GF-D8 (cell line): ENCODE data around the gene PLEK2.
A peak's percentile ranks its signal among the peaks of the same experiment; 100 is the strongest.
"Not testable (repeated sequence)": the region's sequence is repeated elsewhere in the genome, so short reads cannot be mapped to it uniquely, and the experiment has no call there.

Experiments used
- DNase-seq: peaks from one replicate; lab custom pipeline; 2025; lab: John Stamatoyannopoulos, UW

PLEK2 gene

GRCh38 chr14:67428501-67429031 lies 16.6 kb upstream of the PLEK2 start:
- DNase-seq: no peak

GRCh38 chr14:67426983-67427606 lies 15.1 kb upstream of the PLEK2 start:
- DNase-seq: peak; percentile 0

DNA sequence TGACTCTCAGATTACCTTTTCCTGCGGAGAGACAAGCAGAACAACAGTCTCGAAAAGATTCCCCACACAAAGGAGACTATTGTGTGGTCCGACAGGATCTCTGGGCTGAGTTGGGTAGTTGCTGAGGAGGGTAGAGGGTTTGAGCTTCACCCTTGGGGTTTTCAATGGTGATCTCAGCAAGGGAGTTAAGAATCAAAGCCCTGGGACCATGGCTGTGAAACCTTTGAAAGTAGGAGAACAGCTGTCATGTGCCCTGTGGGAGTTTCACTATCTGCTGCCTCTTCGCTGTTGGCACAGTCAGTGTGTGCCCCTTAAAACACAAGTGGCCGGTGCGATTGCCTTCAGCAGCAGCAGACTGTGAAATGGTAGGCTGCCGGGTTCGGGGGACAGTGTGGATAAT lies 14.2 kb upstream of the PLEK2 start:
- DNase-seq: no peak

GRCh38 chr14:67425608-67426007 lies 13.6 kb upstream of the PLEK2 start:
- DNase-seq: no peak

DNA sequence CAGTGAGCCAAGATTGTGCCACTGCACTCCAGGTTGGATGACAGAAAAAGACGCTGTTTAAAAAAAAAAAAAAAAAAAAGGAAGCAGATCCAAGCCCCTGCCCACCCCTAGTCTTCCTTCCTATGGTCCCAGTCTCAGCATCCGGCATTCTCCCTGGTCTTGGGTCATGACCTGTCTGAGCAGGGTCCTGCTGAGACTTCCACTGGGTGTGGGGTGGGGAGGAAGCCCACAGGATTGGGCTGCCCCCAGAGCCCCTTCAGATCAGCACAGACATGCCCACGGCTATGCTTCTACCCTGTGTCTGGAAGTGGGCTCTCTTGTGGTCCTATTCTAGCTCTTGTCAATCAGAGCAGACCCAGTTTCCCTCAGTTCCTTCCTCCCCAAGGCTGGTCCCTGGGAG lies 12.6 kb upstream of the PLEK2 start:
- no peak for DNase-seq

- peak; percentile 31 for DNase-seq
Measured at GRCh38 chr14:67423424-67423823, 11.5 kb upstream of the PLEK2 start.

- no peak for DNase-seq
Measured at GRCh38 chr14:67421356-67422224, 9.6 kb upstream of the PLEK2 start.

DNA sequence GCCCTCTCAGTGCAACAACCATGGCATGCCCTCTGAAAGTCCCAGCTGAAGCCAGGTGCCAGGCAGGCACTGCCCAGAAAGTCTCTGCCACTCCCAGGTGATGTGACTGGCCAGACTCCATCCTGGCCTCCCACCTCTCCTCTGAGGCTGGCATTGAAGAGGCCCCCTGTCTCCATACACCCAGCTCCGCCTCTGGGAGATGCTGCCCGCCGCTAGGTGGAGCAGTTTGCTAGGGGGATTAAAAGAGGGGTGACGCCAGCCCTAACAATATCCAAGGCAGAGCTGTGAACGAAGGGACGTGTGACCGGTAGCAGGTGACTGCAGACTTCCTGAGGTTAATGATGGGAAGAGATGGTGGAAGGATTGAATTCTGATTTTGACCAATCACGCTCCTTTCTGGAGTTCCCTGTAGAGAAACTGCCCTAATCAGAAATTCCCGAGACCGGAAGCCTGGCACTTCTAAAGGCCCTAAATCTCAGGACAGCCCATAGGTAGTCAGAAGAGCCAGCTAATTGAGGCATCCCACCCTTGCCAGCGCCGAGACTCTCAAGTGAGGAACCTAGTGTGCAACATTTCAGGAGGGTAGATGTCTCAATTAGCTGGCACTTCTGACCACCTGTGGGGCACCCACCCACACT lies 8.3 kb upstream of the PLEK2 start:
- no peak for DNase-seq

- DNase-seq: no peak
Measured at GRCh38 chr14:67418401-67419191, 6.6 kb upstream of the PLEK2 start.

DNA sequence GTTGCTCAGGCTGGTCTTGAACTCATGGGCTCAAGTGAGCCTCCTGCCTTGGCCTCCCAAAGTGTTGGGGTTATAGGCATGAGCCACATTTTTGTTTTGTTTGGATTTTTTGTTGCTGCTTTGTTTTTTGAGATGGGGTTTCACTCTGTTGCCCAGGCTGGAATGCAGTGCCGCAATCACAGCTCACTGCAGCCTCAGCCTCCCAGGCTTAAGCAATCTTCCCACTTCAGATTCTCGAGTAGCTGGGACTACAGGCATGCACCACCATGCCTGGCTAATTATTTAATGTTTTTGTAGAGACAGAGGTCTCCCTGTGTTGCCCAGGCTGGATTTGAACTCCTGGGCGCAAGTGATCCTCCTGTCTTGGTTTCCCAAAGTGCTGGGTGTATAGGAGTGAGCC lies 5.7 kb upstream of the PLEK2 start:
- DNase-seq: no peak

GRCh38 chr14:67416810-67417209 lies 4.8 kb upstream of the PLEK2 start:
- DNase-seq: no peak

DNA sequence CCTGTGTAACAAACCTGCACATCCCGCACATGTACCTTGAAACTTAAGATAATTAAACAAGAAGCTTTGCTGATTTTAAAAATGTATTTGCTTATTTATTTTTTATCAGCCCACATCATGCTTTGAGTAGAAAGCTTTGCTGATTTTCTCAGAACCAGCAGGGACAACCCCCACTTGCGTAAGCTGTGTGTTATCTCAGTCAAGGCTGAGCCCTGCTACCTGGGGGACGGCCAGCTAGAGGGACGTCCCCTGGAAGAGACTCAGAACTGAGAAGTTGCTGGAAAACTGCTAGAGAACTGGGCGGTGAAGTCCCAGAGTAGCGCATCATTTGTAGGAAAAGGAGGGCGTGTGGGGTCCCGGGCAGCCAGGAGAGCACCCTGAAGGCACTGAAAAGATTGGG lies 4.1 kb upstream of the PLEK2 start:
- no peak for DNase-seq

DNA sequence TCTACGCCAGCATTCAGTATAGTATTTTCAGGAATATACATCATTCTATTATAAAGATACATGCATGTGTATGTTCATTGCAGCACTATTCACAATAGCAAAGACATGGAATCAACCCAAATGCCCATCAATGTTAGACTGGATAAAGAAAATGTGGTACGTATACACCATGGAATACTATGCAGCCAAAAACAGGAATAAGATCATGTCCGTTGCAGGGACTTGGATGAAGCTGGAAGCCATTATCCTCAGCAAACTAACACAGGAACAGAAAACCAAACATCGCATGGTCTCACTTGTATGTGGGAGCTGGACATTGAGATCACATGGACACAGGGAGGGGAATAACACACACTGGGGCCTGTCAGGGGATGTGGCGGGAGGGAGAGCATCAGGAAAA lies 3.6 kb upstream of the PLEK2 start:
- DNase-seq: not testable (repeated sequence)

- DNase-seq: no peak
Measured at GRCh38 chr14:67413806-67414769, 2.1 kb upstream of the PLEK2 start.

- DNase-seq: no peak
Measured at GRCh38 chr14:67411370-67411769, 595 bp downstream of the PLEK2 start.

GRCh38 chr14:67410313-67410712 lies 1.7 kb downstream of the PLEK2 start:
- no peak for DNase-seq

- DNase-seq: no peak
Measured at GRCh38 chr14:67409461-67409860, 2.5 kb downstream of the PLEK2 start.

DNA sequence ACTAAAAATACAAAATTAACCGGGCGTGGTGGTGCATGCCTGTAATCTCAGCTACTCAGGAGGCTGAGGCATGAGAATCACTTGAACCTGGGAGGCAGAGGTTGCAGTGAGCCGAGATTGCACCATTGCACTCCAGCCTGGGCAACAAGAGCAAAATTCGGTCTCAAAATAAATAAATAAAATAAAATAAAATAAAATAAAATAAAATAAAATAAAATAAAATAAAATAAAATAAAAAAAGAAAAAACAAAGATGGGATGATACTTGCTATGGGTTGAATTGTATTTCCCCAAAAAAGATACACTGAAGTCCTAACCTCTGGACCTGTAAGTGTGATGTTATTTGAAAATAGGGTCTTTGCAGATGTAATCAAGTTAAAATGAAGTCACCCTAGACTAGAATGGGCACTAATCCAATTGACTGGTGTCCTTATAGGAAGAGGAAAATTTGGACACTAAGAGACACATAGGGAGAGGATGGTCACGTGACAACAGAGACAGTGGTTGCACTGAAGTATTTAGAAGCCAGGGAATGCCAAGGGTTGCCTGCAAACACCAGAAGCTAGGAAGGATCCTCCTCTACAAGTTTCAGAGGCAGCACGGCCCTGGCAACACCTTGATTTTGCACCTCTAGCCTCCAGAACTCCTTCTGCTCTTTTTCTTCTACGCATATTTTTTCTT lies 3.7 kb downstream of the PLEK2 start:
- DNase-seq: not testable (repeated sequence)

DNA sequence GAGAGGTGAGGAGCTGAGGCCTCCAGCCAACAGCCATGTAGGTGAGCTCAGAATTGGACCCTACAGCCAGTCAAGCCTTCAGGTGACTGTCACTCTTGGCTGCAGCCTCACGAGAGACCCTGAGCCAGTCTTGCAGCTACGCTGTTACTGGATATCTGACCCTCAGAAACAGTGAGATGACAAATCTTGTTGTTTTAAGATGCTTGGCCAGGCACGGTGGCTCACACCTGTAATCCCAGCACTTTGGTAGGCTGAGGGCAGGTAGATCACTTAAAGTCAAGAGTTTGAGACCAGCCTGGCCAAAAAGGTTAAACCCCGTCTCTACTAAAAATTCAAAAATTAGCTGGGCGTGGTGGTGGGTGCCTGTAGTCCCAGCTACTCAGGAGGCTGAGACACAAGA lies 6.2 kb downstream of the PLEK2 start:
- DNase-seq: no peak

- DNase-seq: no peak
Measured at GRCh38 chr14:67400434-67400833, 11.5 kb downstream of the PLEK2 start.
